MM.1S (cell line): ENCODE data around the gene CYBRD1.

ENCODE experiments used
- DNase-seq: peaks from one replicate; pipeline ENCODE4 v3.0.0-alpha.2; 2015
- H2AFZ ChIP-seq: fragments of 300-600 bp; sonication (generic); 2 replicates; pipeline ENCODE4 v1.6.0; 2016; ENCODE audit warnings: antibody characterized with exemption, low read length
- H3F3A ChIP-seq: fragments of 300-600 bp; sonication (generic); 2 replicates; pipeline ENCODE4 v1.6.1; 2016; ENCODE audit warnings: mild to moderate bottlenecking, antibody characterized with exemption, low read length, moderate library complexity, mixed read lengths; ENCODE audit not compliant: insufficient read depth
- H3K27ac ChIP-seq: fragments of 300-600 bp; sonication (generic); 2 replicates; pipeline ENCODE4 v1.5.1; 2016; ENCODE audit warnings: mild to moderate bottlenecking, low read length
- H3K27me3 ChIP-seq: fragments of 300-600 bp; sonication (generic); replicated peaks from 2 replicates; pipeline ENCODE4 v1.6.0; 2016; ENCODE audit warnings: low read length; ENCODE audit not compliant: insufficient read depth
- H3K36me3 ChIP-seq: fragments of 300-600 bp; sonication (generic); replicated peaks from 2 replicates; pipeline ENCODE4 v1.6.1; 2016; ENCODE audit warnings: mild to moderate bottlenecking, low read length, mixed read lengths; ENCODE audit not compliant: insufficient read depth
- H3K4me1 ChIP-seq: fragments of 300-600 bp; sonication (generic); 2 replicates; pipeline ENCODE4 v1.6.1; 2016; ENCODE audit warnings: low read length, mixed read lengths
- H3K4me2 ChIP-seq: fragments of 300-600 bp; sonication (generic); 2 replicates; pipeline ENCODE4 v1.6.0; 2016; ENCODE audit warnings: low read depth, low read length
- H3K4me3 ChIP-seq: fragments of 300-600 bp; sonication (generic); 2 replicates; pipeline ENCODE4 v1.5.1; 2016; ENCODE audit warnings: low read length, mixed read lengths
- H3K79me2 ChIP-seq: fragments of 300-600 bp; sonication (generic); 2 replicates; pipeline ENCODE4 v1.6.1; 2016; ENCODE audit warnings: mixed run types, low read length, mixed read lengths
- H3K9ac ChIP-seq: fragments of 300-600 bp; sonication (generic); 2 replicates; pipeline ENCODE4 v1.6.1; 2016; ENCODE audit warnings: low read length, mixed read lengths
- H3K9me2 ChIP-seq: fragments of 300-600 bp; sonication (generic); replicated peaks from 2 replicates; pipeline ENCODE4 v1.6.1; 2016; ENCODE audit warnings: mild to moderate bottlenecking, low read length, mixed read lengths; ENCODE audit not compliant: insufficient read depth
- H3K9me3 ChIP-seq: fragments of 300-600 bp; sonication (generic); replicated peaks from 2 replicates; pipeline ENCODE4 v1.6.1; 2016; ENCODE audit warnings: mild to moderate bottlenecking, low read length, mixed read lengths; ENCODE audit not compliant: insufficient read depth
- H4K20me1 ChIP-seq: fragments of 300-600 bp; sonication (generic); 2 replicates; pipeline ENCODE4 v1.6.1; 2016; ENCODE audit warnings: mild to moderate bottlenecking, low read length, moderate library complexity, mixed read lengths; ENCODE audit not compliant: insufficient read depth
- CTCF ChIP-seq: fragments of 300-600 bp; sonication (generic); IDR thresholded peaks from 2 replicates; pipeline ENCODE4 v1.5.1; 2016; ENCODE audit warnings: antibody characterized with exemption, low read length, mixed read lengths
- EZH2 ChIP-seq: fragments of 300-600 bp; sonication (generic); optimal IDR thresholded peaks from 2 replicates; pipeline ENCODE3; 2017; ENCODE audit warnings: low read depth, mild to moderate bottlenecking, antibody characterized with exemption, low read length, mixed read lengths
- EZH2phosphoT487 ChIP-seq: fragments of 300-600 bp; sonication (generic); IDR thresholded peaks from 2 replicates; pipeline ENCODE4 v1.6.1; 2018; ENCODE audit warnings: antibody characterized with exemption, low read length

CYBRD1 gene

GRCh38 chr2:171587132-171587531 is 64.9 kb downstream of the CYBRD1 start:
- no peaks in the 10 kb centered on the region for H3K9me3 ChIP-seq
- H3K4me2 ChIP-seq = no peak overlapping the region
- no peak overlapping the region for H3K9ac ChIP-seq
- no peaks in the 10 kb centered on the region for H3K9me2 ChIP-seq
- no peaks in the 10 kb centered on the region for H3K27me3 ChIP-seq
- no peak overlapping the region for H3K4me3 ChIP-seq
- H3F3A ChIP-seq = no peaks in the 10 kb centered on the region
- no peak overlapping the region for H3K27ac ChIP-seq
- no peaks in the 10 kb centered on the region for H3K4me1 ChIP-seq
- H2AFZ ChIP-seq = no peak overlapping the region
- no peaks in the 10 kb centered on the region for H3K79me2 ChIP-seq
- H4K20me1 ChIP-seq = no peaks in the 10 kb centered on the region
- no peaks in the 10 kb centered on the region for H3K36me3 ChIP-seq
- TF ChIP-seq CTCF = no peak
- TF ChIP-seq EZH2phosphoT487 = no peak
- no peak for TF ChIP-seq EZH2
- DNase-seq = no peak

- TF ChIP-seq CTCF (no peak), EZH2phosphoT487 (no peak), EZH2 (no peak)
- Histone ChIP-seq H3K9ac (no peak overlapping the region), H3K27me3 (no peaks in the 10 kb centered on the region), H3F3A (no peaks in the 10 kb centered on the region), H3K36me3 (no peaks in the 10 kb centered on the region), H3K27ac (no peak overlapping the region), H3K9me3 (no peaks in the 10 kb centered on the region), H3K4me3 (no peak overlapping the region), H3K9me2 (no peaks in the 10 kb centered on the region), H3K79me2 (no peaks in the 10 kb centered on the region), H3K4me1 (no peaks in the 10 kb centered on the region), H3K4me2 (no peak overlapping the region), H2AFZ (no peak overlapping the region), H4K20me1 (no peaks in the 10 kb centered on the region)
- no peak for DNase-seq
Measured at GRCh38 chr2:171587567-171587966, 65.3 kb downstream of the CYBRD1 start.

- Histone ChIP-seq H3K9me2 (no peaks in the 10 kb centered on the region), H3F3A (no peaks in the 10 kb centered on the region), H3K79me2 (no peaks in the 10 kb centered on the region), H3K4me3 (no peak overlapping the region), H3K36me3 (no peaks in the 10 kb centered on the region), H3K9ac (no peak overlapping the region), H4K20me1 (no peaks in the 10 kb centered on the region), H3K9me3 (no peaks in the 10 kb centered on the region), H2AFZ (no peak overlapping the region), H3K27me3 (no peaks in the 10 kb centered on the region), H3K27ac (no peak overlapping the region), H3K4me2 (no peak overlapping the region), H3K4me1 (no peaks in the 10 kb centered on the region)
- DNase-seq = no peak
- TF ChIP-seq EZH2 (no peak), CTCF (no peak), EZH2phosphoT487 (no peak)
Measured at GRCh38 chr2:171590116-171590515, 67.8 kb downstream of the CYBRD1 start.
